ENCODE measurements around the gene HCN1.

DNA sequence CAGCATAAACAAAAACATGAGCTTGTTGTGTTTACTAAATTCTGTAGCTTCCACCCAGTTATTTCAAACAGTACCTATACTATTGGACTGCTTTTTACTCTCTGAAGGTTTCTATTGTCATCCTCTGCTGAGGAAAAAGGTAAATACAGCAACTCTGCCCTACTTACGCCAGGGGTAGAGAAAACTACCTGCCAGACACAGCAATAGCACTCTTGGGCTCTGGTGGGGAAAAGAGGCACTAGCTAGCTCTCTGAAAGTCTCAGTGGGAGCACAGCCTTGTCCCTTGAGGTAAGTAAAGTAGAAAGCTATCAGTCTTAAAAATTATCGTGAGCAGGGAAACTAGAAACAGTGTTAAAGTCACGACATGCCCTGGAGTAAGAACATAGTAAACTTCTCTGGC, 3.7 kb downstream of the HCN1 start:
- TF ChIP-seq POLR2A (IDR thresholded peaks at IDR 0.05; ENCODE audit: low read length) (no peak), GATA1 (IDR thresholded peaks at IDR 0.05; ENCODE audit: low read depth, low read length) (no peak)
